GM12864 (cell line): Measurements from ENCODE around the gene CLMN.

Experiments
- DNase-seq: peaks from one replicate; pipeline ENCODE4 v3.0.0-alpha.2; 2011; ENCODE audit warnings: low read depth
- H3K4me3 ChIP-seq: 2 replicates; pipeline ENCODE4 v1.5.1; 2011; ENCODE audit warnings: mild to moderate bottlenecking, low read depth, low read length, control low read depth
- TF ChIP-seq, protein P1 (sequence below): IDR thresholded peaks from 2 replicates; pipeline ENCODE4 v1.5.1; 2011; ENCODE audit warnings: low read depth, mild to moderate bottlenecking, moderate library complexity, low read length, control low read depth, inconsistent platforms; ENCODE audit errors: missing control alignments

CLMN gene

DNA sequence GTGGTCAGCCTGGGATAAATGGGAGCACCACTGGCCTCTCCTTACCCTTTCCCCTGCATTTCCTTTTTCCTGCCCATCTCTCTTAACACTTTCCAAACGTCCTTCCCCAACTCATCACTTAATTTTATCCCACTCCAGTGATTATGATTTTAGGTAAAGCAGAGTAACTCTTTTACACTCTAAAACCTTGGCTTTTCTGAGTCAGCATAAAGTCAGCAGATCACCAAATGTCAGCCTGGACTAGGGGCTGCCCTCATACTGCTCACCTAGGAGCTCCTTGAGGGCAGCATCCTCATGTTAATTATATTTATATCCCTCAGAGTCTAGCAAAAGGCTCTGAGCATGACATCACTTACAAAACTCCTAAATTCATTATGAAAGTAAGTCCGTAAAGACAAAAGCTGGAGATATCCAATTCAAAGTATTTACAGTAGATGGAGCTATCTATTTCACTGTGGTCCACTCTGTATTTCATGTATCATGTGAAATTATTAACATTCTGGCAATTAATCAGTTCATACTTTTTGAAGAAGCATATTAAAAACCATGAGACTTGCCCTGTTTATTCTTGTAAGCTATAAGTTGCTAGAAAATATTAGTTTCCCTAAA lies 145.4 kb downstream of the CLMN start:
- DNase-seq, result no peak
- H3K4me3 ChIP-seq, result no peak overlapping the region
- TF ChIP-seq, protein P1, sequence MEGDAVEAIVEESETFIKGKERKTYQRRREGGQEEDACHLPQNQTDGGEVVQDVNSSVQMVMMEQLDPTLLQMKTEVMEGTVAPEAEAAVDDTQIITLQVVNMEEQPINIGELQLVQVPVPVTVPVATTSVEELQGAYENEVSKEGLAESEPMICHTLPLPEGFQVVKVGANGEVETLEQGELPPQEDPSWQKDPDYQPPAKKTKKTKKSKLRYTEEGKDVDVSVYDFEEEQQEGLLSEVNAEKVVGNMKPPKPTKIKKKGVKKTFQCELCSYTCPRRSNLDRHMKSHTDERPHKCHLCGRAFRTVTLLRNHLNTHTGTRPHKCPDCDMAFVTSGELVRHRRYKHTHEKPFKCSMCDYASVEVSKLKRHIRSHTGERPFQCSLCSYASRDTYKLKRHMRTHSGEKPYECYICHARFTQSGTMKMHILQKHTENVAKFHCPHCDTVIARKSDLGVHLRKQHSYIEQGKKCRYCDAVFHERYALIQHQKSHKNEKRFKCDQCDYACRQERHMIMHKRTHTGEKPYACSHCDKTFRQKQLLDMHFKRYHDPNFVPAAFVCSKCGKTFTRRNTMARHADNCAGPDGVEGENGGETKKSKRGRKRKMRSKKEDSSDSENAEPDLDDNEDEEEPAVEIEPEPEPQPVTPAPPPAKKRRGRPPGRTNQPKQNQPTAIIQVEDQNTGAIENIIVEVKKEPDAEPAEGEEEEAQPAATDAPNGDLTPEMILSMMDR, result no peak

DNA sequence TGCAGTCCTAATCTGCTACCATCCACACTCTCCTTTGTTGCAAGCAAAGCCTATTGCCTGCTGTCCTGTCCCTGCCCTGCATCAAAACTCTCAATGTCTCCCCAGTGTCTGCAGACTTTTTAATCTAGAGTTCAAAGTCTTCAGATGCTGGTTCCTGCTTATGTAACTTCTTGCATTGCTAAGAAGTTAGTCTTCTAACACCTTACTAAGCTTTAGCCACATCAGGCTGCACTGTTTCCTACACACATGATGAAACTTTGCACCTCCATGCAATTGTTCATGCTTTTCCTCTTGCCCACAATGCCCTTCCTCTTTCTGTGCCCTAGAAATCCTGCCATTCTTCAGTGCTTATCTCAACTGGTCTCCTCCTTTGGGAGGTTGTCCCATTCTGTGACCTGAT lies 146.2 kb downstream of the CLMN start:
- TF ChIP-seq, protein P1, result no peak
- no peak overlapping the region for H3K4me3 ChIP-seq
- DNase-seq, result no peak

DNA sequence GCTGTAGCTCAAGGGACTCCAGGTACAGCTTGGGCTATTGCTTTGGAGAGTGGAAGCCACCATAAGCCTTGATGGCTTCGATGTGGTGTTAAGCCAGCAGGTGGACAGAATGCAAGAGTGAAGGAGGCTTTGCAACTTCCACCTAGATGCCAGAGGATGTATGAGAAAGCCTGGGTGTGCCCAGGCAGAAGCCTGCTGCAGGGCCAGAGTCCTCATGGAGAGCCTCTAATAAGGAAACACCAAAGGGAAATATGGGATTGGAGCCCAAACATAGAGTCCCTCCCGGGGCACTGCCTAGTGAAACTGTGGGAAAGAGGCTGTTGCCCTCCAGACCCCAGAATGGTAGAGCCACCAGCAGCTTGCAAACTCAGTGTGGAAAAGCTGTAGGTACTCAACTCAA lies 152.5 kb downstream of the CLMN start:
- no peak for DNase-seq
- TF ChIP-seq, protein P1, result no peak
- no peak overlapping the region for H3K4me3 ChIP-seq

DNA sequence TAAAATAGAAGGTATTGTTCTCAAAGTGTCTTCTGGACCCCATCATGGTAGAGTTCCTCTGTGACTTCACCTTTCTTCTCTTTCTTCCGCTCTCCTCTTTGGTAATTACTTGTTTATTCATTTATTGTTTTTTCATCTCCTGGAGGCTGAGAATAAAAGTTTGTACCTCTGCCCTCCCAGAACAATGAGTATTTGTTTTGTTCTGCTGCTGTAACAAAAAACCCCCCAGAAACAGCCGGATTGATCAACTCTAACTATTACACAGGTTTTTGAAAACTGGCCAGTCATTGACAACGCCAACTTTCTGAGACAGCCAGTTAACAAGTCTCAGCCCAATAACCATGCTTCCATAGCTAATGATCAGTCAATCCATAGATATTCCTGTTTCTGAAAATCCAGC lies 154.2 kb downstream of the CLMN start:
- TF ChIP-seq, protein P1, result no peak
- no peak for DNase-seq

DNA sequence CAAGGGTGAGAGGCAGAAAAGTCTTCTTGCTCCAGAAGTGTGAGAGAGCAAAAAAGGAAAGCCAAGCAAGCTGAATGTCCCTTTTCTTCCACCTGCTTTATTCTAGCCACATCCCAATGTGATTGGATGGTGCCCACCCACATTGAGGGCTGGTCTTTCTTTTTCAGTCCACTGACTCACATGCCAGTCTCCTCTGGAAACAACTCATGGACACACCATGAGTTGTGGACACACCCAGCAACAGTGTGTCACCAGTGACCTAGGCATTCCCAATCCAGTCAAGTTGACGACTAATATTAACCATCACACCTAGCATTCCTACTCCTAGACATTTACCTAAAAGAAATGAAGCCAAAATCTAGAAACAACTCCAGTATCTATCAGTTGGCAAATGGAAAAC lies 155.2 kb downstream of the CLMN start:
- TF ChIP-seq, protein P1, result no peak
- DNase-seq, result no peak
- H3K4me3 ChIP-seq, result no peak overlapping the region

More for the DNA sequence above, 154.2 kb downstream of the CLMN start:
- no peak overlapping the region for H3K4me3 ChIP-seq

DNA sequence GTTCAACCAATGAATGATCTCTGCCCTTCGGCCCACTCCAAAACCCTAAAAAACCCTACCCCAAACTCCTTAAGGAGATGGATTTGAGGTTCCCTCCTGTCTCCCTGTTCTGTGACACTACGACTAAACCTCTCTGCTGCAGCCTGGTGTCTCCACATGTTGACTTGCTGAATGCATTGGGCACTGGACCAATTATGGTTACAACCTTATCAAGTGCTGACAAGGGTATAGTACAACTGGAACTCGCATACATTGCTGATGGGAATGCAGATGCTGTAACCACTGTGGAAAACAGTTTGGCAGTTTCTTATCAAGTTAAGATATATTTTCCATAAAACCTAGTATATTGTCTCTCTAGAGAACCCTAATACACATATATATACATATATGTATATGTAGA lies 156.0 kb downstream of the CLMN start:
- no peak for DNase-seq
- TF ChIP-seq, protein P1, result no peak
- H3K4me3 ChIP-seq, result no peak overlapping the region

DNA sequence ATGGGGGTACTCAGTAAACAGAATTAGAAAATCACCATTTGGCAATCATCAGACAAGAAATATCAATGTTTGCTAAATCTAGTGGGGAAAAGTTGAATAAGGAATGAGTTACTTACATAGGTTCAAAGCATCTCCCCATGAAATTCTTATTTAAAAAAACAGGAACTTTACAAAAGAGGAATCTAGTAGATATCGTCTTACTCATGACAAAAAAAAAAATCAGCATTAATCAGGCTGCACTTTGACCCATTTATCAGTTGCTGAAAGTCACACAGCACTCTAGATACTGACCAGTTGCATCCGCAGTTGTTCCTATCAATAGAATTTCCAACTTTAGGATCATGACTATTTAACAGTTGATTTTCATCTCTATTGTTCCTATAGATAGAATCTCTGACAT lies 156.6 kb downstream of the CLMN start:
- DNase-seq, result no peak
- H3K4me3 ChIP-seq, result no peak overlapping the region
- TF ChIP-seq, protein P1, result no peak
